BE2C (cell line): ENCODE data around the gene BCL6B.

Experiments
- DNase-seq: peaks from one replicate; pipeline ENCODE4 v3.0.0-alpha.2; 2020
- H3K27me3 ChIP-seq: fragments of 250-450 bp; sonication (Bioruptor Pico); 2 replicates; pipeline ENCODE4 v1.5.1; 2020; ENCODE audit warnings: mild to moderate bottlenecking
- H3K36me3 ChIP-seq: fragments of 250-450 bp; sonication (Bioruptor Pico); 2 replicates; pipeline ENCODE4 v1.5.1; 2020; ENCODE audit warnings: mild to moderate bottlenecking
- H3K4me1 ChIP-seq: fragments of 250-450 bp; sonication (Bioruptor Pico); 2 replicates; pipeline ENCODE4 v1.5.1; 2020
- H3K4me3 ChIP-seq: 2 replicates; pipeline ENCODE4 v1.5.1; 2011; ENCODE audit warnings: low read depth, low read length
- H3K9me3 ChIP-seq: fragments of 250-450 bp; sonication (Bioruptor Pico); 2 replicates; pipeline ENCODE4 v1.5.1; 2020
- CTCF ChIP-seq: IDR thresholded peaks from 2 replicates; pipeline ENCODE4 v1.5.1; 2012; ENCODE audit warnings: mild to moderate bottlenecking, low read depth, low read length

Gene BCL6B

GRCh38 chr17:7019367-7019766, 3.5 kb upstream of the BCL6B start:
- Histone ChIP-seq H3K4me3 (peak overlapping the region; percentile 57), H3K9me3 (no peaks in the 10 kb centered on the region), H3K27me3 (no peaks in the 10 kb centered on the region), H3K4me1 (no peaks in the 10 kb centered on the region; the same call in 1 of the 2 replicates), H3K36me3 (no peaks in the 10 kb centered on the region)
- TF ChIP-seq CTCF = no peak
- no peak for DNase-seq

- DNase-seq = peak; percentile 64
- no peak for TF ChIP-seq CTCF
- no peaks in the 10 kb centered on the region for H3K9me3 ChIP-seq
- no peaks in the 10 kb centered on the region; the same call in 1 of the 2 replicates for H3K4me1 ChIP-seq
- peak overlapping the region; percentile 57 for H3K4me3 ChIP-seq
- H3K27me3 ChIP-seq = no peaks in the 10 kb centered on the region
- no peaks in the 10 kb centered on the region for H3K36me3 ChIP-seq
These were observed 2.9 kb upstream of the BCL6B start for GRCh38 chr17:7019839-7020519.

GRCh38 chr17:7020894-7021664, 1.8 kb upstream of the BCL6B start:
- Histone ChIP-seq H3K4me1 (no peaks in the 10 kb centered on the region; the same call in 1 of the 2 replicates), H3K4me3 (no peak overlapping the region)
- no peak for TF ChIP-seq CTCF

GRCh38 chr17:7021993-7022778, 664 bp upstream of the BCL6B start:
- Histone ChIP-seq H3K36me3 (no peaks in the 10 kb centered on the region), H3K27me3 (no peaks in the 10 kb centered on the region), H3K9me3 (no peaks in the 10 kb centered on the region), H3K4me1 (no peaks in the 10 kb centered on the region; the same call in 1 of the 2 replicates), H3K4me3 (no peak overlapping the region)
- peak; percentile 70 for DNase-seq
- peak; percentile 65 for TF ChIP-seq CTCF

More at GRCh38 chr17:7020894-7021664, 1.8 kb upstream of the BCL6B start:
- H3K9me3 ChIP-seq = no peaks in the 10 kb centered on the region
- no peak for DNase-seq
- H3K36me3 ChIP-seq = no peaks in the 10 kb centered on the region
- H3K27me3 ChIP-seq = no peaks in the 10 kb centered on the region

- TF ChIP-seq CTCF = no peak
- Histone ChIP-seq H3K4me3 (0 out of 2 replicates have a peak overlapping the region, but pooled peaks have one; percentile 23), H3K36me3 (no peaks in the 10 kb centered on the region), H3K4me1 (no peaks in the 10 kb centered on the region; the same call in 1 of the 2 replicates), H3K9me3 (no peaks in the 10 kb centered on the region), H3K27me3 (no peaks in the 10 kb centered on the region)
- DNase-seq = peak; percentile 93
These were observed 939 bp downstream of the BCL6B start for GRCh38 chr17:7023576-7024401.
